Activated T-helper 9 cell treated with anti-CD3 and anti-CD28 coated beads, Interleukin-2, amount 50 U/mL, for 16 hours (primary cell): ENCODE data around the gene TMEM150A.
"Not testable (repeated sequence)": the region's sequence is repeated elsewhere in the genome, so short reads cannot be mapped to it uniquely, and the experiment has no call there.

Source experiments
- DNase-seq: peaks from one replicate; pipeline ENCODE4 v3.0.0-alpha.2; 2020; ENCODE audit warnings: low read depth

Gene TMEM150A, protein sequence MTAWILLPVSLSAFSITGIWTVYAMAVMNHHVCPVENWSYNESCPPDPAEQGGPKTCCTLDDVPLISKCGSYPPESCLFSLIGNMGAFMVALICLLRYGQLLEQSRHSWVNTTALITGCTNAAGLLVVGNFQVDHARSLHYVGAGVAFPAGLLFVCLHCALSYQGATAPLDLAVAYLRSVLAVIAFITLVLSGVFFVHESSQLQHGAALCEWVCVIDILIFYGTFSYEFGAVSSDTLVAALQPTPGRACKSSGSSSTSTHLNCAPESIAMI

DNA sequence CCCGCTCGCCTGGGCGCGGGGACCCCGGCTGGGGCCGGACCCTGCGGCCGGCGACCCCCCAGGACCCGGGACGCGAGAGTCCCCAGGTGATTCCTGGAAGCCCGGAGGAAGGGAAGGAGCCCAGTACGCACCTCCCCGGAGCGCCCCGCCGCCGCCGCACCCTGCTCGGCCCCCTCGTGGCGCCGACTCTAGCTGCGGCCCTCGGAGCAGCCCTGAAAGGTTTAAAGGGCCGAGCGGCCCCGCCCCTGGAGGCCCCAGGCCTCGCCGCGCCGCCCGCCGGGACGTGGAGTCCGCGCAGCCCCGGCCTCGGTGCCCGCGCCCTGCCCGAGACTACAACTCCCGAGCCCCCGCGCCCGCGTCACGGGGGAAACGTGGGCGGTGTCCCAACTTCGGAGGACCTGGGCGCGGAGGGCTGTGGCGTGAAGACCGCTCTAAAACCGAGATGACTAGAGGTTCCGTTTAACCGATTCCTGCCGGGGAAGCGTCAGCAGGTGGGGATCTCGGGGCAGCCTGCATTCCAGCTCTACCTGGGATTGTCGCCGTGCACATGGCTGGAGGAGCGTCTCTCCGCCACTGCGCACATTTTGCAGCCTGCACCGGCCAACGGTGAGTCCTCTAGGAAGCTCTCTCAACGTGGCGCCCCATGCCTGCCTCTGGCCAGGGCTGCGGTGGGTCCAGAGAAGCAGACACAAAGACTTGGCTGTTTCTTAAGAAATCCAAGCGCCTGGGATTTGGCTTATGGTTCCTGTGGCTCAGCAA, at the start of gene TMEM150A:
TSS of gene TMEM150A (minus strand) at position 223 of the 759 bp plus-strand sequence. CDS start 750 bp downstream, outside the sequence.
- DNase-seq, result peak; percentile 86

DNA sequence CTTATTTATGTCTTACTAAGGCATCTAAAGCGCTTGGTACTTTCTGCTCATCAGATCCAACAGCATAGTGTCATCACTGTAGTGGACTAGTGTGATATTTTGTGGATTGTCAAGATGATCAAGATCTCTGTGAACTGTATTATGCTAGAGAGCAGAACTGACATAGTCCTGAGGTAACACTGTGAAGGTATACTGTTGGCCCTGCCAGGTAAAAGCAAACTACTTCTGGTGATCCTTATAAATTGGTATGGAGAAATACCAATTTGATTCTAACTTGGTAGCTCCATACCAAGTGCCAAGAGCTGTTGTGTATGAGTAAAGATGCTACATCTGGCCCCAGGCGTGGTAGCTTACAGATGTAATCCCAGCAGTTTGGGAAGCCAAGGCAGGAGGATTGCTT, 49.6 kb upstream of the TMEM150A start:
- no peak for DNase-seq

DNA sequence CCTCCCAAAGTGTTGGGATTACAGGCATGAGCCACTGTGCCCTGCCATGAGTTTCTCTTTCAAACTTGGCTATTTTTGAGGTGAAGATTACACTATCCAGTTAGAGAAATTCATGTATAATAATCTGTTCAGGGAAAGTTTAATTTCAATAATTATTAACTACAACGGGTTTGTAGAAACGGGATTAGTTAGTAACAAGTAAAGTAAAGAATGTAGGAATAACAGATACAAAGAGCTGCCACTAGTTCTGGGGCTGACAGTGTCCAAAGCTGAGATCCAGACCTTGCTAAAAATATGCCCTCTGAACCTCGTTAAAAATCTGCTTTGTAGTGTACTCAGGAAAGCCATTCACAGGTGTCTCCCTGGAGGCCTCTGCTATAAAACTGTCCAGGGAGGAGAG, 48.6 kb upstream of the TMEM150A start:
- no peak for DNase-seq

DNA sequence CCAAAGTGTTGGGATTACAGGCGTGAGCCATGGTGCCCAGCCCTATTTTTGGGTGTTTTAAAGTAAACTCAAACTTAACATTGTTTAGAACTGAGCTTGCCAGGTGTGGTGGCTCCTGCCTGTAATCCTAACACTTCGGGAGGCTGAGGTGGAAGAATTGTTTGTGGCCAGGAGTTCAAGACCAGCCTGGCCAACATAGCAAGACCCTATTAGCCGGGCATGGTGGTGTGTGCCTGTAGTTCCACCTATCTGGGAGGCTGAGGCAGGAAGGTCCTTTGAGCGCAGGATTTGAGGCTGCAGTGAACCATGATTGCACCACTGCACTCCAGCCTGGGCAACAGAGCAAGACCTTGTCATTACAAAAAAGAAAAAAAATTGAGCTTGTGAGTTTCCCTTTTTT, 48.0 kb upstream of the TMEM150A start:
- no peak for DNase-seq

DNA sequence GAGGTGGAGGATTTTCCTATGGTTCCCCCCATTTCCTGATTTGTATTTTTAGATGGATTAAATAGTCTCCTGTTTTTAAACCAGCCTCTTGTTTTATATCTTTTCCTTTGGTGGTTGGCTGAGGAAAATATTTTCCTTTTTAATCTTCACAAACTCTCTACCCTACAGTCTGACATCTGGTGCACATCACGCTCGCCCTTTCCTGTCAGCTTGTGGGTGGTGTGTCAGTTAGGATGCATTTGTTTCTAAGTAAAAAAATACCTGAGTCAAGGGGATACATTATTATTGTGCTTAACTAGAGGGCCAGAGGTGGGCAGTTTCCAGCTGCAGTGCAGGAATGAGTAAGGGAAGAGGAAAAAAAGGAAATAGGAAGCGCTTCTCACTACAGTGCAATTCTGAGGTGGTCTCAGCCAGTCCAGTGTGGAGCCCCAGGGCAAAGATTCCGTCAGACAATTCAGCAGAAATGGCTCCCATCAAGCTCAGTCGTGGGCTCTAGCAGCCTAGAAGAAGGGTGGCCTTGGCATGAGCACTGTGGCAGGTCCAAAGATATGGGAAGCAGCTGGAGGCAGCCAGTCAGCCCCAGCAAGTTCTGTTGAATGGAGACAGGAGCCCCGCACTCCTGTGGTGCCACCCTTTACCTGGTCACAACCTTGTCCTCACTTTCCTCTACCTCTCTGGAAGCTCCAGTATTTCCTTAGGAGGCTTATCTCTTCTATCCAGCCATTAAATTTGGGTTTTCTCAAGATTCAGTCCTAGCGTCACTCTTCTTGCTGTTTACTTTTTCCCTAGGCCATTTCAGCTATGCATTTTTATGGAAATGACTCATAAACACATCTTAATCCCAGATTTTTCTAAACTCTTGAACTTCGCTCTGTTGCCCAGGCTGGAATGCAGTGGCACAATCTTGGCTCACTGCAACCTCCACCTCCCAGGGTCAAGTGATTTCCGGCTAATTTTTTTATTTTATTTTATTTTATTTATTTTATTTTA, 47.0 kb upstream of the TMEM150A start:
- DNase-seq, result no peak

DNA sequence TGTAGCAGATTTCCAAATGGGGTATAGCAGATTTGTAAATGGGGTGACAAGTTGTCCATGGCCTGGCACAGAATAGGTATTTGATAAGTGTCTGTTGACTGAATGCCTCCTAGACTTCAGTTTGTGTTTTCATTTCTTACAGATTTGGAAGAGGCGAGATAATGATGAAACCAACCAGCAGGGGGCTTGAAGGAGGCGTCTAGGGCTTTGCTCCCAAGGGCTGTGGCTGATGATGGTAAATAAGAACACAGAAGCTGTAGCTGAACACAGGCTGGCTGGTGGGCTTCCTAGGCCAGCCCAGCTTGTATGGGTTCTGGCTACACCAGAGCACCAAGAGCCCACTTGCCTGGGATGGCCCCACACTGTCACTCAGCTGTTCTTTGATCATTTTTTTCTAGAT, 46.1 kb upstream of the TMEM150A start:
- no peak for DNase-seq

DNA sequence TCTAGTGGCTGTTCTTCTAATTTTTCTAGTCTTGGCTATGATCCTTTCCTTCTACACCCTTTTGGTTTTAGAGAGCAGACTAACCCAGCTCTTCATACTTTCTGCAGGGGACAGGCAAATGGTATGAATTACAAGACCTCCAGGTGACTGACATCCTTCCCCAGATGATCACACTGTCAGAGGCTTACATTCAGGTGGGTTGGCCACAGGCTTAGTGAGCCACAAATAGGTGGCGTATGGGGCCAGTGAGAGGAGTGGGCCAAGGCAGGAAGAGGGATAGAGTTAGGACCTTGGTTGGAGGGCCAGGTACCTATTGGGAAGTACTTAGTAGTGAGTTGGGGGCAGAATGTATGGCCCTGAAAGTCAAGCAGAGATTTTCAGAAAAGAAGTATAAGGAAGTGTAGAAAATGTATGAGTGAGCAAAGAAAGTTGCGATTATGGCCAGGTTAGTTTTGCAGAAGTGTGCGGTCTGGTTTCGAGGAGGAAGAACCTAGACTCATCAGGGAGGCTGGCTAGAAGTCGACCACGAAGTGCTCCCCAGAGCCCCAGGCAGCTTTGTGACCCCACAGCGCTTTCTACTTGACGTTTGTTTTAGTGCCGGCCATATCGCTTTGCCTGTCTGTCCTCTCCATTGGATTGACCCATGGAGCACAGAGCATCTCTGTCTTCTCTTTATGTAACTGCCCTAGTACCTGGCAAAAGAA, 45.5 kb upstream of the TMEM150A start:
- no peak for DNase-seq

DNA sequence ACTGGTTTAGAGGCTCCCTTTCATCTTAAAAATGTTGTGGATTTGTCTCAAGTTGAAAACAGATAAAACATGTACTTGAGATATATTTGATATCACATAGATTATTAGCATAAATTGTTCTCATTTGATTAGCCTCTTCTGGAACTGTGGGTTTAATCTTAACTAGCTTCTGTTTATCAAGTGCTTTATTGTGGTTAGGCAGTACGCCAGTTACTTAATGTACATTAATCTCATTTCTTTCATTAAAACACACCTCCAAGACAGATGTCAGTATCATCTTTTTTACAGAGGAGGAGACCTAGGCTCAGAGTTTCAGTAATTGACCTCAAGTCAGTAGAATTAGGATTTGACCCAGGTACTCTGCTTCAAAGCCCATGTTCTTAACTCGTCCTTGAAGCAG, 43.7 kb upstream of the TMEM150A start:
- DNase-seq, result no peak

DNA sequence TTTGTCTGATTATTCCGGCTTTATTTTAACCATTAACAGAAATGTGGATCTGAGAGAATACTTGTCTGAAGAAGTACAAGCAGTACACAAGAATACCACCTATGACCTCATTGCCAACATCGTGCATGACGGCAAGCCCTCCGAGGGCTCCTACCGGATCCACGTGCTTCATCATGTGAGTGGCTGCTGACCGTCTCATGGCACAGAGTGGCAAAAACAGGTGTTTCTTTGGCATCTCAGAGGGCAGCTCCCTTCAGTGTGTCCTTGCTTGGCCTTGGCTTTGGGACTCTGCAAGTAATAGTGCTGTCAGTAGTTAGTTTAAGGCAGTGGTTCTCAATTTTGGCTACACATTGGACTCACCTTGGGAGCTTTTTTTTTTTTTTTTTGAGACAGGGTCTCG, 42.4 kb upstream of the TMEM150A start:
- no peak for DNase-seq

DNA sequence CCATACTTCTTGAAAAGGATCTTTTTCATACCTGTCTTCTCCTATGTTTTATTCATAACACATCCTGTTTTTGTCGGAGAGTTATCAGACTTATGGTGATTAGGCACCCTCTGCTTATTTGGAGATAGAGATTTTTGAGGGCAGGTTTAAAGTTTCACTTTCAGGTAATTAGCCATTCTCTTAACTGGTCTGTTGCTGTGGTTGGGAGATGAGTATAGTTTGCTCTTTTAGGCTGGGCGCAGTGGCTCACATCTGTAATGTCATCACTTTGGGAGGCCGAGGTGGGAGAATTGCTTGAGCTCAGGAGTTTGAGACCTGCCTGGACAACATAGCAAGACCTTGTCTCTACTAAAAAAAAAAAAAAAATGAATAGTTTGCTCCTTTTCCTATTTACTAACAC, 40.2 kb upstream of the TMEM150A start:
- no peak for DNase-seq

DNA sequence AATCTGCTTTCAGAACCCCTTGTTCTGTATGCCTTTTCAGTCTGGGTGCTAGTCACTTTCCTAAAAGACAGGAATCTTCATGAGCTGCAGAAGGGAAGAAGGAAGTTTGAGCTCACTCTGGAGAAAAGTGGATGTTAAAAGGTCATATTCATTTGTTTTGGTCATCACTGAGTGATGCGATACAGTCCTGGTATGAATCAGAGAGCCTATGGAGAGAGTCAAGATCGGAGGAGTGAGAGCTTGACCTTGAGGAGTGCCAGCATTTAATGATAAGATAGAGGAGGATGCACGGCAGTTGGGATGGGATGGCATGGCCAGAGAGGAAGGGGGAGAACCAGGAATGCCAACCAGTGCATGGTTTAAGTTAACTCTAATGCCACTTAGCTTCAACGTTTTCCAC, 33.1 kb upstream of the TMEM150A start:
- no peak for DNase-seq

DNA sequence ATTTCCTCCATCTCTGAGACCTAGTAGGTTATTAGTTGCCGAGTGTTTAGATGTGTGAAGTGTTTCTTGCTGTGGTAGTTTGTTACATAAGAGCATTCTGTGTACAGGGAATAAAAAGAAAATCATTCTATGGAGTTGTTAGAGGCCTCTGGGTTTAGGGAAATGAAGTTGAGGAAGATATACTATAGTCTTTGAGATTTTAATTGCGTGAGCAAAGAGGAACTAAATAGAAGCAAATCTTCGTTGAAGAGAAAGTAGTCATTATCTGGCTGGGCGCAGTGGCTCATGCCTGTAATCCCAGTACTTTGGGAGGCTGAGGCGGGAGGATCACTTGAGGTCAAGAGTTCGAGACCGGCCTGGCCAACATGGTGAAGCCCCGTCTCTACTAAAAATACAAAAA, 32.5 kb upstream of the TMEM150A start:
- DNase-seq, result no peak

DNA sequence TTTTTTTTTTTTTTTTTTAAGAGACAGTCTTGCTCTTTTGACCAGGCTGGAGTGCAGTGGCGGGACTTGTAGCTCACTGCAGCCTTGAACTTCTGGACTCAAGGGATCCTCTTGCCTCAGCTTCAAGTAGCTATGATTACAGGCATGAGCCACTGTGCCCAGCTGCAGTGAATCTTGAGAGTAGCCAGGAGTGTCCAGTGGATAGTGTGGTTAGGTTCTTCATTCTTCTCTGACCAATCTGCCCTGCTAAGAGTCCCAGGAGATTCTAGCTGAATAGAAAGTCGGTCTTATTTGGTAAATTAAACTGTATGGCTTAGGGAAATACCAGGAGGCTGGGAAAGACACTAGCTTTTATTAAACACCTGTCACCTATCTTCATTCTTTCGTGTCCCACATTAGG, 28.8 kb upstream of the TMEM150A start:
- DNase-seq, result no peak

DNA sequence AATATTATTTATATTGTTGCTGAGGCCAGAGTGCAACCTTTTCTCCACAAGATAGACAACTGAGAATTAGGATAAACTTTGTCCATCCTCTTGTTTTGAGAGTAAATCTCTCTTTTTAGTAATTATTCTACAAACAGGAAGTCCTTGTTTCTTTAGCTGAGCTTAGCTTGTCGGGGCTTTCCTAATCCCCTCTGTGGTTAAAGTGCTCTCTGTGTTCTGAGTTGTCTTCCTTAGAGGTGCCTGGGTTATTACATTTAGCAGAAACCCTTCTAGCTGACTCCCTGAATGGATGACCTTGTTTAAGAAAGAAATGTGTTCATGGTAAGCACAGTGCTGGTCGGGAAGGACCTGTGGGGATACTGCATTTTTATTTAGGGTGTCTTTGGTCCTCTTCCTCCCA, 26.2 kb upstream of the TMEM150A start:
- DNase-seq, result no peak

DNA sequence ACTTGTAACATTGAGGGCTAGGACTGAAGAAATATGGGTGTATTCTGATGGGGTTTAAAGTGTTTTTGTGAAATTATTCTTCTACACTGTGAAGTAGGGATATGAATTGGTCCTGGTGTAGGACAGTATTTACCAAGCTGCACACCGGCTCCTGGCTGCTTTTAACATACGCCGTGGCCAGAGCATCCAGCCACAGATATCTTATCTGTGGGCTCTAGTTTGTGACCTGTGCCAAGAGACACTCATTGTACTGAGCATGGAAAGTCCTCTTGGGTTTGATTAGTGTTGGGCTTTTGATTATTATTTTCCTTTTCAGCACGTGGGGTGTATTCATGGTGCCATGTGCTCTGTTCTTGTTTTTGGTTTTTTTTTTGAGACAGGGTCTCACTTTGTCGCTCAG, 21.5 kb upstream of the TMEM150A start:
- no peak for DNase-seq

DNA sequence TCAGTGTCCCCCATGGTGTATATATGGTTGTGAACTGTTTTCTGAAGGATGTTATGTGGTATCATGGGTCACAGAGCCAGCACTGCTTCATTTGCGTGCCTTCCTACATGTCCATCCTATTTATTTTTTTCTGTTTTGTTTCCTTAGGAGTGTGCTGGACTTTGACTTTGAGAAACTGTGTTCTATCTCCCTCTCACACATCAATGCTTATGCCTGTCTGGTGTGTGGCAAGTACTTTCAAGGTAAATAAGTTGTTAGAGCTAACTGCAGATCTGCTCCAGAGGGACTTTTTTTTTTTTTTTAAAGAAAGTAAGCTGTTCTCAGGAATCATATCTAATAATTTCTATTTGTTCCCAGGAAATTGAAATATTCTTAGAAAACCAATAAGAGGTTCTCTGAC, 18.8 kb upstream of the TMEM150A start:
- no peak for DNase-seq

DNA sequence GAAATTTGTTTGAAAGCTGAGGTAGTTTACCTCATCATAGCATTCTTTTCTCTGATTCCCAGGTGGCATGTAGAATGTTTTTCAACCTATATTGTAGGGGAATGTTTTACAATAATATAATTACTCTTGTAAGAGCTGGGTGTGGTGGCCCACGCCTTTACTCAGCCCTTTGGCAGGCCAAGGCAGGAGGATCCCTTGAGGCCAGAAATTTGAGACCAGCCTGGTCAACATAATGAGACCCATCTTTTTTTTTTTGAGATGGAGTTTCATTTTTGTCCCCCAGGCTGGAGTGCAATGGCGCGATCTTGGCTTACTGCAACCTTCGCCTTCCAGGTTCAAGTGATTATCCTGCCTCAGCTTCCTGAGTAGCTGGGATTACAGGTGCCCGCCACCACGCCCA, 17.1 kb upstream of the TMEM150A start:
- no peak for DNase-seq

DNA sequence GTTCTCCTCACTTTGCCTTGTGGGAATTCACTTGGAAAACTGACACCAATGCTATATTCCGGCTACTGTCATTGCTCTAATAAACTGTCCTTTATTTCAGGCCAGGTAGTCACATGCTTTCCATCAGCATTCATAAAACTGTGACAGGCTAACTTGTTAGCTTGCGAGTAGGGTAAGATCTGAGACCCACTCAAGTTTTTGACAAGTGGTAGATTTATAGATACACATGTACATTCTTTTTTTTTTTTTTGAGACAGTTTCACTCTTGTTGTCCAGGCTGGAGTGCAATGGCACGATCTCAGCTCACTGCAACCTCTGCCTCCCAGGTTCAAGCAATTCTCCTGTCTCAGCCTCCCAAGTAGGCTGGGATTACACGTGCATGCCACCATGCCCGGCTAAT, 15.2 kb upstream of the TMEM150A start:
- not testable (repeated sequence) for DNase-seq

DNA sequence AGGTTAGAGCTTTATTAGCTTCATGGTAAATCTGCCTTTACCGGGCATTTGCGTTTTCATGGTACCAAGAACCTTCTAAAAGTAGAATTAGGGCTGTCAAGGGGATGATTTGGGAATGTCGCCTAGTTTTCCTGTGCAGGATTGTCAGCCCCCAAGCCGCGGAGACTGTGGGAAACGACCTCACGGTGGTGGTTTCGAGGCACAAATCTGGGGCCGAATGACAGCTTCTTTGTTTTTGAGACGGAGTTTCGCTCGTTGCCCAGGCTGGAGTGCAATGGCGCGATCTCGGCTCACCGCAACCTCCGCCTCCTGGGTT, 12.9 kb upstream of the TMEM150A start:
- no peak for DNase-seq

DNA sequence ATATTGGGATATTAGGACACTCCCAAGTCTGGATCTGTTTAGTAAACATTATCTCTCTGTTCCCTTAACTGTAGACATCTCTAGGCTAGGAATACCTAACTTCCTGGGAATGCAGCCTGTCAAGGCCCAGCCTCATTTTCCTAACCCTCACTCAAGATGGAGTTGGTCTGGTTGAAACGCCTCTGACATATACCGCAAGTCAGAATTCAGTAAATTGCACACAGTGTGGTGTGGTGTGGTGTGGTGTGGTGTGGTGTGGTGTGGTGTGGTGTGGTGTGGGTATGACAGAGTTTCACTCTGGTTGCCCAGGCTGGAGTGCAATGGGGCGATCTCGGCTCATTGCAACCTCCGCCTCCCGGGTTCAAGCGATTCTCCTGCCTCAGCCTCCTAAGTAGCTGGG, 12.3 kb upstream of the TMEM150A start:
- not testable (repeated sequence) for DNase-seq

DNA sequence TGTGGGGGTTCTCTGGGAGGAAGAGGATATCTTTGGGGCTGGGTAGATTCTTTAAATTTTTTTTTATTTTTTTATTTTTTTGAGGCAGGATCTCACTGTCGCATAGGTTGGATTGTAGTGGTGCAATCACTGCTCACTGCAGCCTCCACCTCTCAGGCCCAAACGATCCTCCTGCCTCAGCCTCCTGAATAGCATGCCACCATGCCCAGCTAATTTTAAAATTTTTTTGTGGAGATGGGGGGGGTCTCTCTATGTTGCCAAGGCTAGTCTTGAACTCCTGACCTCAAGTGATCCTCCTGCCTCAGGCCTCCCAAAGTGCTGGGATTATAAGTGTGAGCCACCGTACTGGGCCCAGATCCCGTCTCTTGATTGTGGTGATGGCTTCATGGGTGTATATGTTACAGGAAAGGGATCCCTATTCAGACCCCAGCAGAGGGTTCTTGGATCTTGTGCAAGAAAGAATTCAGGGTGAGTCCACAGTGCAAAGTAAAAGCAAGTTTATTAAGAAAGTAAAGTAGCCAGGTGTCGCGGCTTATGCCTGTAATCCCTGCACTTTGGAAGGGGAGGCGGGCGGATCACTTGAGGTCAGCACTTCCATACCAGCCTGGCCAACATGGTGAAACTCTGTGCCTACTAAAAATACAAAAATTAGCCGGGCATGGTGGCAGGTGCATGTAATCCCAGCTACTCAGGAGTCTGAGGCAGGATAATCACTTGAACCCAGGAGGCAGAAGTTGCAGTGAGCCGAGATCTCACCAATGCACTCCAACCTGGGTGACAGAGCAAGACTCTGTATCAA, 11.4 kb upstream of the TMEM150A start:
- DNase-seq, result no peak
